ENCODE results near the gene SORBS1. TPM values are rescaled to one million over a fixed set of nuclear protein-coding genes. Genes with fewer than 3 reads are reported as not detected.

The SORBS1 gene
- total and polyA plus RNA-seq, 2 of the 13 experiments (the other 11 are each of a cell fraction or from before 2014, with no cell fraction given) = 16.8 to 39.8 TPM

GRCh38 chr10:95513008-95513589, 48.1 kb downstream of the SORBS1 start (continued):
- TF ChIP-seq HMGXB4 (CRISPR knock-in tag; IDR thresholded peaks at IDR 0.05; ENCODE audit: borderline replicate concordance in 1 of 2, low read depth in 1 of 2) = no peak
- no peak for TF ChIP-seq ZXDC (CRISPR knock-in tag; IDR thresholded peaks at IDR 0.05)
- TF ChIP-seq ZBED4 (CRISPR knock-in tag; IDR thresholded peaks at IDR 0.05; ENCODE audit: borderline replicate concordance) = no peak
- TF ChIP-seq ZNF768 (CRISPR knock-in tag; IDR thresholded peaks at IDR 0.05) = no peak
- TF ChIP-seq XBP1 (CRISPR knock-in tag; IDR thresholded peaks at IDR 0.05) = no peak
- no peak for TF ChIP-seq PAX8 (CRISPR knock-in tag; IDR thresholded peaks at IDR 0.05; ENCODE audit: borderline replicate concordance)
- TF ChIP-seq SMAD1 (CRISPR knock-in tag; IDR thresholded peaks at IDR 0.05; ENCODE audit: borderline replicate concordance, low read depth) = no peak
- no peak for TF ChIP-seq RFXAP (CRISPR knock-in tag; IDR thresholded peaks at IDR 0.05; ENCODE audit: borderline replicate concordance)
- TF ChIP-seq PTBP1 (IDR thresholded peaks at IDR 0.05; ENCODE audit: low read depth, low read length, poor library complexity, severe bottlenecking) = no peak
- TF ChIP-seq IRX3 (CRISPR knock-in tag; IDR thresholded peaks at IDR 0.05; ENCODE audit: borderline replicate concordance, low read depth) = no peak
- TF ChIP-seq MATR3 (CRISPR knock-in tag; IDR thresholded peaks at IDR 0.05) = no peak
- TF ChIP-seq YEATS2 (CRISPR knock-in tag; IDR thresholded peaks at IDR 0.05; ENCODE audit: borderline replicate concordance) = no peak
- no peak for TF ChIP-seq RORA (CRISPR knock-in tag; IDR thresholded peaks at IDR 0.05)
- no peak for TF ChIP-seq ZIK1 (CRISPR knock-in tag; IDR thresholded peaks at IDR 0.05; ENCODE audit: borderline replicate concordance, low read depth)
- no peak for TF ChIP-seq SMAD3 (CRISPR knock-in tag; IDR thresholded peaks at IDR 0.05)
- no peak for TF ChIP-seq ZNF263 (CRISPR knock-in tag; IDR thresholded peaks at IDR 0.05)
- TF ChIP-seq ZNF660 (CRISPR knock-in tag; IDR thresholded peaks at IDR 0.05; ENCODE audit: borderline replicate concordance, low read depth) = no peak
- no peak for TF ChIP-seq ZNF570 (CRISPR knock-in tag; IDR thresholded peaks at IDR 0.05; ENCODE audit: borderline replicate concordance)
- no peak for TF ChIP-seq TBP (CRISPR knock-in tag; IDR thresholded peaks at IDR 0.05)
- peak; percentile 68; the same call in 1 of the 2 replicates for TF ChIP-seq HDAC2 (CRISPR knock-in tag; IDR thresholded peaks at IDR 0.05)
- no peak for TF ChIP-seq DDIT3 (CRISPR knock-in tag; IDR thresholded peaks at IDR 0.05)
